HepG2 (cell line): ENCODE results near the gene OGG1. TPM values are rescaled to one million over a fixed set of nuclear protein-coding genes. Genes with fewer than 3 reads are reported as not detected.

Experiments used
- CBX5 ChIP-seq: sonication (generic); formaldehyde crosslinking; IDR thresholded peaks from 2 replicates; pipeline ENCODE4 v1.4.0; 2020; ENCODE audit warnings: missing genetic modification reagents, borderline replicate concordance
- HMGA1 ChIP-seq: sonication (generic); formaldehyde crosslinking; conservative IDR thresholded peaks from 2 replicates; pipeline ENCODE4 v1.4.0; 2020; ENCODE audit warnings: missing genetic modification reagents
- MTF1 ChIP-seq: sonication (generic); formaldehyde crosslinking; IDR thresholded peaks from 2 replicates; pipeline ENCODE4 v1.5.0; 2020; ENCODE audit warnings: missing genetic modification reagents
- NFYC ChIP-seq: IDR thresholded peaks from 2 replicates; pipeline ENCODE4 v1.6.1; 2016; ENCODE audit warnings: missing genetic modification reagents, missing compliant biosample characterization
- PHF5A ChIP-seq: IDR thresholded peaks from one replicate; pipeline ENCODE4 v1.6.1; 2018; ENCODE audit warnings: low read depth, missing genetic modification reagents; ENCODE audit not compliant: unreplicated experiment
- PHF8 ChIP-seq: sonication (generic); formaldehyde crosslinking; IDR thresholded peaks from 2 replicates; pipeline ENCODE4 v1.5.0; 2020; ENCODE audit warnings: missing genetic modification reagents
- THAP11 ChIP-seq: IDR thresholded peaks from 2 replicates; pipeline ENCODE4 v1.6.1; 2016; ENCODE audit warnings: missing biosample characterization, missing genetic modification reagents
- TOPORS ChIP-seq: sonication (generic); formaldehyde crosslinking; IDR thresholded peaks from 2 replicates; pipeline ENCODE4 v1.8.0; 2023; ENCODE audit warnings: mild to moderate bottlenecking, missing genetic modification reagents
- ZBTB25 ChIP-seq: IDR thresholded peaks from 2 replicates; pipeline ENCODE4 v1.6.1; 2018; ENCODE audit warnings: missing genetic modification reagents
- ZFP41 ChIP-seq: sonication (generic); formaldehyde crosslinking; IDR thresholded peaks from 2 replicates; pipeline ENCODE4 v1.4.0; 2020; ENCODE audit warnings: mild to moderate bottlenecking, missing genetic modification reagents, borderline replicate concordance
- ZNF256 ChIP-seq: sonication (generic); formaldehyde crosslinking; conservative IDR thresholded peaks from 2 replicates; pipeline ENCODE4 v1.4.0; 2020; ENCODE audit warnings: missing genetic modification reagents
- ZNF382 ChIP-seq: sonication (generic); formaldehyde crosslinking; IDR thresholded peaks from 2 replicates; pipeline ENCODE4 v1.5.0; 2020; ENCODE audit warnings: missing genetic modification reagents, mild to moderate bottlenecking, borderline replicate concordance
- ZNF484 ChIP-seq: sonication (generic); formaldehyde crosslinking; IDR thresholded peaks from 2 replicates; pipeline ENCODE4 v1.5.1; 2020; ENCODE audit warnings: mild to moderate bottlenecking, low read depth, missing genetic modification reagents, borderline replicate concordance
- polyA plus RNA-seq, 8 experiments: library from polyadenylated mRNA; depleted of rRNA in 3 of 8; stranded (reverse) in 7 of 8; unstranded in 1 of 8; fragments of >200 nt; fragmentation: Illumina TruSeq in 4 of 8; extraction: Trizol in 4 of 8; gene quantifications; 2 replicates each; pipeline versions ENCODE4 v1.2.1 to v1.2.3, GENCODE V29; 2011 to 2016; ENCODE audit warnings: low read depth in 4 of 8, missing spikeins in 1 of 8, mixed read lengths in 1 of 8; ENCODE audit not compliant: insufficient read depth in 1 of 8
- total RNA-seq, 5 experiments: library from RNA; depleted of rRNA; stranded (reverse); fragments of >200 nt; fragmentation: Illumina TruSeq; extraction: Trizol; gene quantifications; 2 replicates each; pipeline ENCODE4 v1.2.3, GENCODE V29; 2016; ENCODE audit warnings: low read depth in 1 of 5
- TF ChIP-seq, protein P1 (sequence below): sonication (generic); formaldehyde crosslinking; IDR thresholded peaks from 2 replicates; pipeline ENCODE4 v1.5.0; 2020; ENCODE audit warnings: mild to moderate bottlenecking, missing genetic modification reagents, borderline replicate concordance
- TF ChIP-seq, protein P2 (sequence below), 2 experiments: fragments of 450-650 bp in 1 of 2; sonication (generic) in 1 of 2; formaldehyde crosslinking in 1 of 2; IDR thresholded peaks; 2 replicates each; pipeline versions ENCODE4 v1.6.1 to v1.8.0; 2016 to 2022; ENCODE audit warnings: antibody characterized with exemption in 1 of 2, mild to moderate bottlenecking in 1 of 2, missing genetic modification reagents in 1 of 2

OGG1 gene
- total and polyA plus RNA-seq, 2 of the 13 experiments (the other 11 are each of a cell fraction or from before 2014, with no cell fraction given) = 28.7 to 33.2 TPM

GRCh38 chr3:9749645-9750555 lies at the start of gene OGG1 (continued):
- TF ChIP-seq PHF8 = peak; percentile 74
- TF ChIP-seq ZBTB25 = no peak; the same call in 1 of the 2 replicates
- peak; percentile 27 for TF ChIP-seq PHF5A (CRISPR knock-in tag)
- peak; percentile 56; the same call in 1 of the 2 replicates for TF ChIP-seq TOPORS
- TF ChIP-seq CBX5 (CRISPR knock-in tag) = no peak; the same call in 1 of the 2 replicates
- TF ChIP-seq HMGA1 (CRISPR knock-in tag) = no peak
- no peak for TF ChIP-seq ZNF382 (CRISPR knock-in tag)
- no peak for TF ChIP-seq ZNF256
- TF ChIP-seq, protein P1, sequence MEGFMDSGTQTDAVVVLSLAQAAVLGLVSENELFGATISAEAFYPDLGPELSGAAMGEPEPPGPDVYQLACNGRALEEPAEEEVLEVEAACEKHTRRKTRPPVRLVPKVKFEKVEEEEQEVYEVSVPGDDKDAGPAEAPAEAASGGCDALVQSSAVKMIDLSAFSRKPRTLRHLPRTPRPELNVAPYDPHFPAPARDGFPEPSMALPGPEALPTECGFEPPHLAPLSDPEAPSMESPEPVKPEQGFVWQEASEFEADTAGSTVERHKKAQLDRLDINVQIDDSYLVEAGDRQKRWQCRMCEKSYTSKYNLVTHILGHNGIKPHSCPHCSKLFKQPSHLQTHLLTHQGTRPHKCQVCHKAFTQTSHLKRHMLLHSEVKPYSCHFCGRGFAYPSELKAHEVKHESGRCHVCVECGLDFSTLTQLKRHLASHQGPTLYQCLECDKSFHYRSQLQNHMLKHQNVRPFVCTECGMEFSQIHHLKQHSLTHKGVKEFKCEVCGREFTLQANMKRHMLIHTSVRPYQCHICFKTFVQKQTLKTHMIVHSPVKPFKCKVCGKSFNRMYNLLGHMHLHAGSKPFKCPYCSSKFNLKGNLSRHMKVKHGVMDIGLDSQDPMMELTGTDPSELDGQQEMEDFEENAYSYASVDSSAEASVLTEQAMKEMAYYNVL (CRISPR knock-in tag) = peak; percentile 56; the same call in 1 of the 2 replicates
- TF ChIP-seq, protein P2, sequence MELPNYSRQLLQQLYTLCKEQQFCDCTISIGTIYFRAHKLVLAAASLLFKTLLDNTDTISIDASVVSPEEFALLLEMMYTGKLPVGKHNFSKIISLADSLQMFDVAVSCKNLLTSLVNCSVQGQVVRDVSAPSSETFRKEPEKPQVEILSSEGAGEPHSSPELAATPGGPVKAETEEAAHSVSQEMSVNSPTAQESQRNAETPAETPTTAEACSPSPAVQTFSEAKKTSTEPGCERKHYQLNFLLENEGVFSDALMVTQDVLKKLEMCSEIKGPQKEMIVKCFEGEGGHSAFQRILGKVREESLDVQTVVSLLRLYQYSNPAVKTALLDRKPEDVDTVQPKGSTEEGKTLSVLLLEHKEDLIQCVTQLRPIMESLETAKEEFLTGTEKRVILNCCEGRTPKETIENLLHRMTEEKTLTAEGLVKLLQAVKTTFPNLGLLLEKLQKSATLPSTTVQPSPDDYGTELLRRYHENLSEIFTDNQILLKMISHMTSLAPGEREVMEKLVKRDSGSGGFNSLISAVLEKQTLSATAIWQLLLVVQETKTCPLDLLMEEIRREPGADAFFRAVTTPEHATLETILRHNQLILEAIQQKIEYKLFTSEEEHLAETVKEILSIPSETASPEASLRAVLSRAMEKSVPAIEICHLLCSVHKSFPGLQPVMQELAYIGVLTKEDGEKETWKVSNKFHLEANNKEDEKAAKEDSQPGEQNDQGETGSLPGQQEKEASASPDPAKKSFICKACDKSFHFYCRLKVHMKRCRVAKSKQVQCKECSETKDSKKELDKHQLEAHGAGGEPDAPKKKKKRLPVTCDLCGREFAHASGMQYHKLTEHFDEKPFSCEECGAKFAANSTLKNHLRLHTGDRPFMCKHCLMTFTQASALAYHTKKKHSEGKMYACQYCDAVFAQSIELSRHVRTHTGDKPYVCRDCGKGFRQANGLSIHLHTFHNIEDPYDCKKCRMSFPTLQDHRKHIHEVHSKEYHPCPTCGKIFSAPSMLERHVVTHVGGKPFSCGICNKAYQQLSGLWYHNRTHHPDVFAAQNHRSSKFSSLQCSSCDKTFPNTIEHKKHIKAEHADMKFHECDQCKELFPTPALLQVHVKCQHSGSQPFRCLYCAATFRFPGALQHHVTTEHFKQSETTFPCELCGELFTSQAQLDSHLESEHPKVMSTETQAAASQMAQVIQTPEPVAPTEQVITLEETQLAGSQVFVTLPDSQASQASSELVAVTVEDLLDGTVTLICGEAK (IDR thresholded peaks at IDR 0.05) = no peak
- TF ChIP-seq, protein P2 (CRISPR knock-in tag; IDR thresholded peaks at IDR 0.05) = no peak
- TF ChIP-seq THAP11 (CRISPR knock-in tag) = peak; percentile 71
- no peak for TF ChIP-seq MTF1
- peak; percentile 82 for TF ChIP-seq NFYC (CRISPR knock-in tag)
- no peak for TF ChIP-seq ZNF484 (CRISPR knock-in tag)
- TF ChIP-seq ZFP41 (CRISPR knock-in tag) = peak; percentile 80; the same call in 1 of the 2 replicates
